ENCODE results near the gene NMD3.

- TF ChIP-seq, protein P1, sequence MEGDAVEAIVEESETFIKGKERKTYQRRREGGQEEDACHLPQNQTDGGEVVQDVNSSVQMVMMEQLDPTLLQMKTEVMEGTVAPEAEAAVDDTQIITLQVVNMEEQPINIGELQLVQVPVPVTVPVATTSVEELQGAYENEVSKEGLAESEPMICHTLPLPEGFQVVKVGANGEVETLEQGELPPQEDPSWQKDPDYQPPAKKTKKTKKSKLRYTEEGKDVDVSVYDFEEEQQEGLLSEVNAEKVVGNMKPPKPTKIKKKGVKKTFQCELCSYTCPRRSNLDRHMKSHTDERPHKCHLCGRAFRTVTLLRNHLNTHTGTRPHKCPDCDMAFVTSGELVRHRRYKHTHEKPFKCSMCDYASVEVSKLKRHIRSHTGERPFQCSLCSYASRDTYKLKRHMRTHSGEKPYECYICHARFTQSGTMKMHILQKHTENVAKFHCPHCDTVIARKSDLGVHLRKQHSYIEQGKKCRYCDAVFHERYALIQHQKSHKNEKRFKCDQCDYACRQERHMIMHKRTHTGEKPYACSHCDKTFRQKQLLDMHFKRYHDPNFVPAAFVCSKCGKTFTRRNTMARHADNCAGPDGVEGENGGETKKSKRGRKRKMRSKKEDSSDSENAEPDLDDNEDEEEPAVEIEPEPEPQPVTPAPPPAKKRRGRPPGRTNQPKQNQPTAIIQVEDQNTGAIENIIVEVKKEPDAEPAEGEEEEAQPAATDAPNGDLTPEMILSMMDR (IDR thresholded peaks at IDR 0.05): no peak
- TF ChIP-seq POLR2A (IDR thresholded peaks at IDR 0.05; ENCODE audit: low read depth): no peak
Observed at GRCh38 chr3:161289174-161289573, 68.1 kb downstream of the NMD3 start.

Data from esophagus muscularis mucosa (tissue), 3 donors.